WTC11 (cell line): ENCODE measurements around the gene CYP27B1. TPM values are rescaled to one million over a fixed set of nuclear protein-coding genes. Genes with fewer than 3 reads are reported as not detected.

Source experiments
- ATAC-seq: fragments of 200-7000 bp; cut with Tn5 transposase; 2 replicates; pipeline ENCODE4 v1.10.0; 2021; ENCODE audit warnings: mild to moderate bottlenecking, moderate library complexity
- CTCF ChIA-PET: fragments of 300-600 bp; sonication (Branson Sonifier 250); formaldehyde crosslinking; loops from one replicate; lab custom pipeline; 2021; ENCODE audit warnings: antibody characterized with exemption; lab: Charles Lee
- POLR2A ChIA-PET: fragments of 350-600 bp; sonication (Branson Sonifier 250); formaldehyde crosslinking; loops from one replicate; lab custom pipeline; 2021; ENCODE audit warnings: antibody characterized with exemption; lab: Charles Lee
- DNase-seq: peaks from one replicate; pipeline ENCODE4 v3.0.0; 2021; ENCODE audit warnings: low spot score
- H3K27ac Mint-ChIP-seq: 2 replicates; pipeline ENCODE4 v1.8.0; 2021; ENCODE audit warnings: mixed read lengths
- H3K27me3 Mint-ChIP-seq: 2 replicates; pipeline ENCODE4 v1.8.0; 2021; ENCODE audit warnings: low read depth, mild to moderate bottlenecking, moderate library complexity, mixed read lengths
- H3K36me3 Mint-ChIP-seq: 2 replicates; pipeline ENCODE4 v1.8.0; 2021; ENCODE audit warnings: mixed read lengths
- H3K4me1 Mint-ChIP-seq: 2 replicates; pipeline ENCODE4 v1.8.0; 2022; ENCODE audit warnings: mixed read lengths
- H3K4me3 Mint-ChIP-seq: 2 replicates; pipeline ENCODE4 v1.8.0; 2021; ENCODE audit warnings: mild to moderate bottlenecking, moderate library complexity, mixed read lengths
- H3K9me3 Mint-ChIP-seq: 2 replicates; pipeline ENCODE4 v1.8.0; 2021; ENCODE audit warnings: mixed read lengths
- AFF4 ChIP-seq: sonication (generic); formaldehyde crosslinking; IDR thresholded peaks from 2 replicates; pipeline ENCODE4 v1.8.1; 2023; ENCODE audit warnings: mild to moderate bottlenecking, missing genetic modification reagents, borderline replicate concordance
- AR ChIP-seq: fragments of 250-450 bp; sonication (Bioruptor Pico); IDR thresholded peaks from 2 replicates; pipeline ENCODE4 v1.9.0; 2021; ENCODE audit warnings: mild to moderate bottlenecking
- ATF1 ChIP-seq: sonication (generic); formaldehyde crosslinking; IDR thresholded peaks from 2 replicates; pipeline ENCODE4 v1.8.1; 2023; ENCODE audit warnings: mild to moderate bottlenecking, moderate library complexity, missing genetic modification reagents
- ATF3 ChIP-seq: sonication (generic); formaldehyde crosslinking; conservative IDR thresholded peaks from 2 replicates; pipeline ENCODE4 v1.8.1; 2022; ENCODE audit warnings: mild to moderate bottlenecking, missing genetic modification reagents
- CDX4 ChIP-seq: fragments of 250-450 bp; sonication (Bioruptor Pico); IDR thresholded peaks from 2 replicates; pipeline ENCODE4 v1.9.0; 2021; ENCODE audit warnings: moderate library complexity, mild to moderate bottlenecking, inconsistent platforms, borderline replicate concordance
- CREM ChIP-seq: sonication (generic); formaldehyde crosslinking; IDR thresholded peaks from 2 replicates; pipeline ENCODE4 v1.8.1; 2022; ENCODE audit warnings: mild to moderate bottlenecking, missing genetic modification reagents, moderate library complexity
- E2F1 ChIP-seq: sonication (generic); formaldehyde crosslinking; IDR thresholded peaks from 2 replicates; pipeline ENCODE4 v1.8.0; 2022; ENCODE audit warnings: mild to moderate bottlenecking, missing genetic modification reagents
- ESRRA ChIP-seq: sonication (generic); formaldehyde crosslinking; IDR thresholded peaks from 2 replicates; pipeline ENCODE4 v1.8.1; 2022; ENCODE audit warnings: mild to moderate bottlenecking, missing genetic modification reagents, borderline replicate concordance
- OVOL2 ChIP-seq: fragments of 250-450 bp; sonication (Bioruptor Pico); IDR thresholded peaks from 2 replicates; pipeline ENCODE4 v1.9.0; 2021; ENCODE audit warnings: mild to moderate bottlenecking, borderline replicate concordance
- PRDM15 ChIP-seq: sonication (generic); formaldehyde crosslinking; IDR thresholded peaks from 2 replicates; pipeline ENCODE4 v1.8.0; 2022; ENCODE audit warnings: missing genetic modification reagents
- RORB ChIP-seq: fragments of 250-450 bp; sonication (Bioruptor Pico); IDR thresholded peaks from 2 replicates; pipeline ENCODE4 v1.9.0; 2021; ENCODE audit warnings: mild to moderate bottlenecking
- SMAD3 ChIP-seq: sonication (generic); formaldehyde crosslinking; IDR thresholded peaks from 2 replicates; pipeline ENCODE4 v1.8.0; 2022; ENCODE audit warnings: missing genetic modification reagents, mild to moderate bottlenecking, borderline replicate concordance
- TEAD4 ChIP-seq: sonication (generic); formaldehyde crosslinking; IDR thresholded peaks from 2 replicates; pipeline ENCODE4 v1.8.0; 2022; ENCODE audit warnings: mild to moderate bottlenecking, missing genetic modification reagents
- ZNF263 ChIP-seq: sonication (generic); formaldehyde crosslinking; IDR thresholded peaks from 2 replicates; pipeline ENCODE4 v1.8.1; 2022; ENCODE audit warnings: low read depth, mild to moderate bottlenecking, moderate library complexity, missing genetic modification reagents
- ZNF317 ChIP-seq: sonication (generic); formaldehyde crosslinking; IDR thresholded peaks from 2 replicates; pipeline ENCODE4 v1.8.1; 2023; ENCODE audit warnings: low read depth, mild to moderate bottlenecking, moderate library complexity, missing genetic modification reagents, borderline replicate concordance
- ZNF416 ChIP-seq: fragments of 250-450 bp; sonication (Bioruptor Pico); IDR thresholded peaks from 2 replicates; pipeline ENCODE4 v1.9.0; 2021; ENCODE audit warnings: mild to moderate bottlenecking, inconsistent platforms
- total RNA-seq: library from RNA; stranded (reverse); gene quantifications from 3 replicates; pipeline ENCODE4 v1.2.3, GENCODE V29; 2021

The CYP27B1 gene
- total RNA-seq, 1 experiment from 2014 or later = 2.1 TPM

- TF ChIP-seq CDX4 (CRISPR knock-in tag) = no peak
- TF ChIP-seq E2F1 (CRISPR knock-in tag) = peak; percentile 16; the same call in 1 of the 2 replicates
- no peak for TF ChIP-seq ATF3 (CRISPR knock-in tag)
- no peak for TF ChIP-seq ZNF416
- TF ChIP-seq RORB = no peak
- no peak for TF ChIP-seq SMAD3 (CRISPR knock-in tag)
- 0 out of 2 replicates have a peak, but pooled peaks have one; percentile 19 for TF ChIP-seq ZNF263
- no peak; the same call in 1 of the 2 replicates for TF ChIP-seq ESRRA (CRISPR knock-in tag)
- TF ChIP-seq OVOL2 (CRISPR knock-in tag) = no peak
- no peak; the same call in 1 of the 2 replicates for TF ChIP-seq PRDM15 (CRISPR knock-in tag)
- no peak for TF ChIP-seq ZNF317
- no peak for TF ChIP-seq AR (CRISPR knock-in tag)
- TF ChIP-seq TEAD4 (CRISPR knock-in tag) = 0 out of 2 replicates have a peak, but pooled peaks have one; percentile 4
- TF ChIP-seq CREM = peak; percentile 70; the same call in 1 of the 2 replicates
- TF ChIP-seq, all 79 proteins: peak for 16
Observed at GRCh38 chr12:57726884-57727757, 39.8 kb downstream of the CYP27B1 start (continued).

- Mint-ChIP-seq H3K4me1 (peaks cover 15% of the 10 kb centered on the region), H3K4me3 (peak overlapping the region; percentile 94), H3K27me3 (peaks cover 87% of the 10 kb centered on the region), H3K9me3 (no peaks in the 10 kb centered on the region), H3K27ac (no peak overlapping the region), H3K36me3 (no peaks in the 10 kb centered on the region)
- DNase-seq = peak; percentile 92
- ATAC-seq = peak; percentile 89
- ChIA-PET CTCF (interaction anchor here (0.5 to 5.8 kb wide), 37 partner anchors 10 to 391 kb away, joined by 3 to 146 read pairs (median 5); partner anchors contain the start of genes AGAP2, ARHGEF25, ATP23 and B4GALNT1), POLR2A (interaction anchor here (0.7 to 1.1 kb wide), 3 partner anchors 9 to 11 kb away, joined by 3 to 6 read pairs (median 5); no protein-coding TSS in a partner anchor)
- no peak for TF ChIP-seq ATF1 (CRISPR knock-in tag)
- TF ChIP-seq PRDM15 (CRISPR knock-in tag) = peak; percentile 11; the same call in 1 of the 2 replicates
- 0 out of 2 replicates have a peak, but pooled peaks have one; percentile 62 for TF ChIP-seq AFF4 (CRISPR knock-in tag)
Observed at GRCh38 chr12:57726151-57726883, 40.6 kb downstream of the CYP27B1 start.
